GM19328 (cell line): ENCODE measurements around the gene A4GALT.
"Not testable (repeated sequence)": the region's sequence is repeated elsewhere in the genome, so short reads cannot be mapped to it uniquely, and the experiment has no call there.

Experiments used
- ATAC-seq: cut with Tn5 transposase; IDR thresholded peaks from one replicate; pipeline ENCODE4 v1.9.1; 2021; ENCODE audit warnings: mild to moderate bottlenecking, moderate library complexity; ENCODE audit not compliant: unreplicated experiment

The A4GALT gene

GRCh38 chr22:42684462-42685195, 36.0 kb downstream of the A4GALT start:
- no peak for ATAC-seq

GRCh38 chr22:42683578-42684283, 36.9 kb downstream of the A4GALT start:
- no peak for ATAC-seq

GRCh38 chr22:42682113-42682851, 38.4 kb downstream of the A4GALT start:
- ATAC-seq, result no peak

GRCh38 chr22:42680648-42681047, 40.0 kb downstream of the A4GALT start:
- ATAC-seq, result no peak

GRCh38 chr22:42679691-42680090, 41.0 kb downstream of the A4GALT start:
- no peak for ATAC-seq

GRCh38 chr22:42678894-42679293, 41.8 kb downstream of the A4GALT start:
- ATAC-seq, result no peak

GRCh38 chr22:42677936-42678335, 42.7 kb downstream of the A4GALT start:
- ATAC-seq, result not testable (repeated sequence)

- no peak for ATAC-seq
These were observed 44.5 kb downstream of the A4GALT start for GRCh38 chr22:42676059-42676607.

GRCh38 chr22:42673898-42674401, 46.7 kb downstream of the A4GALT start:
- ATAC-seq, result no peak

GRCh38 chr22:42673071-42673470, 47.6 kb downstream of the A4GALT start:
- not testable (repeated sequence) for ATAC-seq

- ATAC-seq, result no peak
These were observed 49.6 kb downstream of the A4GALT start for GRCh38 chr22:42670921-42671709.

GRCh38 chr22:42670046-42670445, 50.6 kb downstream of the A4GALT start:
- no peak for ATAC-seq

GRCh38 chr22:42666393-42666792, 54.3 kb downstream of the A4GALT start:
- not testable (repeated sequence) for ATAC-seq

- ATAC-seq, result no peak
These were observed 55.5 kb downstream of the A4GALT start for GRCh38 chr22:42664976-42665831.

GRCh38 chr22:42661985-42662831, 58.5 kb downstream of the A4GALT start:
- no peak for ATAC-seq

GRCh38 chr22:42656578-42656977, 64.1 kb downstream of the A4GALT start:
- ATAC-seq, result no peak

GRCh38 chr22:42655693-42656092, 65.0 kb downstream of the A4GALT start:
- no peak for ATAC-seq

GRCh38 chr22:42654436-42655073, 66.1 kb downstream of the A4GALT start:
- ATAC-seq, result no peak
